H1 (cell line): ENCODE results near the gene SULT2B1. TPM values are rescaled to one million over a fixed set of nuclear protein-coding genes. Genes with fewer than 3 reads are reported as not detected.

ENCODE experiments used
- CTCF ChIA-PET: fragments of 300-600 bp; sonication (Branson Sonifier 250); formaldehyde crosslinking; loops from one replicate; lab custom pipeline; 2021; ENCODE audit not compliant: partially characterized antibody; lab: Charles Lee
- POLR2A ChIA-PET: fragments of 300-600 bp; sonication (Branson Sonifier 250); formaldehyde crosslinking; loops from one replicate; lab custom pipeline; 2021; ENCODE audit warnings: inconsistent platforms; ENCODE audit not compliant: partially characterized antibody; lab: Charles Lee
- DNase-seq, 2 experiments: peaks; one replicate each; pipeline versions ENCODE4 v3.0.0 to v3.0.0-alpha.2; 2010 to 2022; ENCODE audit warnings: low spot score in 2 of 2, low read depth in 1 of 2, mixed read lengths in 1 of 2
- FAIRE-seq: peaks from 2 replicates; lab custom pipeline; 2011; peaks lifted over from hg19 to GRCh38; lab: Jason Lieb, UNC
- H2AFZ ChIP-seq: 2 replicates; pipeline ENCODE4 v1.8.1; 2012; ENCODE audit warnings: low read length, inconsistent platforms
- H2AK5ac ChIP-seq: 2 replicates; pipeline ENCODE4 v1.6.1; 2013; ENCODE audit warnings: low read depth, low read length
- H2BK120ac ChIP-seq: replicated peaks from 2 replicates; pipeline ENCODE3; 2013; ENCODE audit warnings: low read depth, low read length, inconsistent platforms
- H2BK12ac ChIP-seq: 2 replicates; pipeline ENCODE4 v1.6.1; 2013; ENCODE audit warnings: low read depth, low read length
- H2BK15ac ChIP-seq: 2 replicates; pipeline ENCODE4 v1.6.1; 2013; ENCODE audit warnings: low read length
- H2BK20ac ChIP-seq: 2 replicates; pipeline ENCODE4 v1.6.1; 2013; ENCODE audit warnings: low read length
- H2BK5ac ChIP-seq: 2 replicates; pipeline ENCODE4 v1.6.1; 2013; ENCODE audit warnings: low read depth, low read length
- H3K14ac ChIP-seq: 2 replicates; pipeline ENCODE4 v1.6.1; 2013; ENCODE audit warnings: inconsistent platforms; ENCODE audit not compliant: insufficient read length
- H3K18ac ChIP-seq: 2 replicates; pipeline ENCODE4 v1.6.1; 2013; ENCODE audit warnings: low read length; ENCODE audit errors: extremely low read depth
- H3K23ac ChIP-seq: 2 replicates; pipeline ENCODE4 v1.6.1; 2013; ENCODE audit warnings: inconsistent platforms; ENCODE audit not compliant: insufficient read length
- H3K23me2 ChIP-seq: 2 replicates; pipeline ENCODE4 v1.6.1; 2013; ENCODE audit warnings: low read depth, low read length
- H3K27ac ChIP-seq: 2 replicates; pipeline ENCODE4 v1.6.1; 2011; ENCODE audit warnings: low read depth, low read length, inconsistent platforms
- H3K27me3 ChIP-seq, 4 experiments: replicated peaks in 1 of 4; 1 replicate in 1 of 4; 2 replicates in 3 of 4; pipeline versions ENCODE4 v1.6.1 to v1.8.1; 2011 to 2013; ENCODE audit warnings: low read length in 3 of 4, mild to moderate bottlenecking in 3 of 4, inconsistent platforms in 2 of 4, mixed read lengths in 2 of 4, moderate library complexity in 1 of 4; ENCODE audit not compliant: control insufficient read depth in 3 of 4, insufficient read depth in 3 of 4; ENCODE audit errors: extremely low read depth in 1 of 4
- H3K36me3 ChIP-seq, 4 experiments: 2 replicates each; pipeline versions ENCODE4 v1.6.1 to v1.8.1; 2011 to 2013; ENCODE audit warnings: mild to moderate bottlenecking in 4 of 4, low read length in 3 of 4, moderate library complexity in 2 of 4, control low read depth in 1 of 4, inconsistent platforms in 1 of 4; ENCODE audit not compliant: insufficient read depth in 4 of 4, control insufficient read depth in 2 of 4
- H3K4ac ChIP-seq: replicated peaks from 2 replicates; pipeline ENCODE3; 2013; ENCODE audit warnings: low read length, low read depth, mixed read lengths, inconsistent platforms; ENCODE audit not compliant: insufficient read length
- H3K4me1 ChIP-seq, 4 experiments: replicated peaks in 1 of 4; 1 replicate in 1 of 4; 2 replicates in 3 of 4; pipeline versions ENCODE4 v1.6.1 to v1.8.1; 2011 to 2013; ENCODE audit warnings: low read length in 3 of 4, inconsistent platforms in 2 of 4, mixed read lengths in 1 of 4; ENCODE audit not compliant: insufficient read depth in 4 of 4, control insufficient read depth in 3 of 4
- H3K4me2 ChIP-seq, 2 experiments: 2 replicates each; pipeline versions ENCODE4 v1.6.1 to v1.8.1; 2011 to 2013; ENCODE audit warnings: low read depth in 2 of 2, low read length in 2 of 2, control low read depth in 1 of 2, inconsistent platforms in 1 of 2, mild to moderate bottlenecking in 1 of 2; ENCODE audit not compliant: insufficient read depth in 1 of 2
- H3K4me3 ChIP-seq, 4 experiments: fragments of 200-600, 300-600 bp in 1 of 4; sonication (generic), shearing (Covaris generic), sonication (Bioruptor Twin) in 1 of 4; 2 replicates each; pipeline versions ENCODE4 v1.5.1 to v1.8.1; 2011 to 2016; ENCODE audit warnings: low read length in 4 of 4, low read depth in 3 of 4, control low read depth in 2 of 4, inconsistent platforms in 2 of 4, mild to moderate bottlenecking in 2 of 4, mixed read lengths in 1 of 4, moderate library complexity in 1 of 4; ENCODE audit not compliant: insufficient read depth in 2 of 4; ENCODE audit errors: extremely low read depth in 1 of 4
- H3K56ac ChIP-seq: replicated peaks from 2 replicates; pipeline ENCODE3; 2013; ENCODE audit warnings: low read depth, mild to moderate bottlenecking, mixed read lengths, low read length, inconsistent platforms; ENCODE audit not compliant: insufficient read length
- H3K79me1 ChIP-seq: 2 replicates; pipeline ENCODE4 v1.6.1; 2013; ENCODE audit warnings: low read depth, low read length, control low read depth
- H3K79me2 ChIP-seq, 2 experiments: 2 replicates each; pipeline versions ENCODE4 v1.6.1 to v1.8.1; 2012 to 2013; ENCODE audit warnings: low read length in 2 of 2, mild to moderate bottlenecking in 2 of 2, inconsistent platforms in 1 of 2; ENCODE audit not compliant: insufficient read depth in 2 of 2, control insufficient read depth in 1 of 2
- H3K9ac ChIP-seq, 4 experiments: replicated peaks in 1 of 4; 1 replicate in 1 of 4; 2 replicates in 3 of 4; pipeline versions ENCODE4 v1.6.1 to v1.8.1; 2011 to 2013; ENCODE audit warnings: low read depth in 3 of 4, low read length in 3 of 4, control low read depth in 2 of 4, mild to moderate bottlenecking in 2 of 4, moderate library complexity in 2 of 4, inconsistent platforms in 1 of 4; ENCODE audit errors: extremely low read depth in 1 of 4
- H3K9me3 ChIP-seq, 2 experiments: 2 replicates each; pipeline versions ENCODE4 v1.6.1 to v1.8.1; 2012 to 2013; ENCODE audit warnings: mild to moderate bottlenecking in 2 of 2, moderate library complexity in 2 of 2, control low read depth in 1 of 2, inconsistent platforms in 1 of 2, low read depth in 1 of 2, low read length in 1 of 2, mixed read lengths in 1 of 2; ENCODE audit not compliant: insufficient read depth in 2 of 2
- H4K20me1 ChIP-seq, 2 experiments: replicated peaks in 1 of 2; 2 replicates each; pipeline versions ENCODE3 to v1.8.1; 2011 to 2013; ENCODE audit warnings: inconsistent platforms in 2 of 2, low read length in 2 of 2, mild to moderate bottlenecking in 1 of 2; ENCODE audit not compliant: insufficient read depth in 2 of 2, control insufficient read depth in 1 of 2
- H4K5ac ChIP-seq: 2 replicates; pipeline ENCODE4 v1.6.1; 2013; ENCODE audit warnings: low read length, low read depth, mixed read lengths, inconsistent platforms; ENCODE audit not compliant: insufficient read length
- H4K8ac ChIP-seq: 2 replicates; pipeline ENCODE4 v1.8.0; 2013; ENCODE audit warnings: mild to moderate bottlenecking, moderate library complexity, low read length, inconsistent platforms; ENCODE audit not compliant: insufficient read depth; ENCODE audit errors: extremely low read depth
- H4K91ac ChIP-seq: replicated peaks from 2 replicates; pipeline ENCODE3; 2013; ENCODE audit warnings: low read length, mixed read lengths, inconsistent platforms; ENCODE audit not compliant: insufficient read length
- CBX5 ChIP-seq: fragments of 300-800, 300-1000 bp; sonication (generic); IDR thresholded peaks from 2 replicates; pipeline ENCODE4 v1.7.1; 2016; ENCODE audit warnings: antibody characterized with exemption, low read length, low read depth
- CBX8 ChIP-seq: fragments of 300-800, 300-1000 bp; sonication (generic); IDR thresholded peaks from 2 replicates; pipeline ENCODE4 v1.7.1; 2016; ENCODE audit warnings: low read depth, low read length, borderline replicate concordance
- HDAC2 ChIP-seq, 2 experiments: fragments of 300-600 bp in 1 of 2; sonication (generic) in 1 of 2; IDR thresholded peaks; 2 replicates each; pipeline ENCODE4 v1.6.1; 2011 to 2012; ENCODE audit warnings: low read depth in 2 of 2, low read length in 2 of 2, mild to moderate bottlenecking in 2 of 2, moderate library complexity in 2 of 2, borderline replicate concordance in 1 of 2, inconsistent platforms in 1 of 2
- JUN ChIP-seq: IDR thresholded peaks from 2 replicates; pipeline ENCODE4 v1.6.1; 2011; ENCODE audit warnings: low read depth, mild to moderate bottlenecking, improper control_type of control experiment, low read length
- KDM1A ChIP-seq: fragments of 200-600, 300-600 bp; sonication (generic); IDR thresholded peaks from 2 replicates; pipeline ENCODE4 v1.7.1; 2016; ENCODE audit warnings: mild to moderate bottlenecking, low read length, borderline replicate concordance
- MAFK ChIP-seq: IDR thresholded peaks from 2 replicates; pipeline ENCODE4 v1.6.1; 2012; ENCODE audit warnings: low read depth, mild to moderate bottlenecking, improper control_type of control experiment, low read length
- RBBP5 ChIP-seq: IDR thresholded peaks from 2 replicates; pipeline ENCODE4 v1.7.1; 2012; ENCODE audit warnings: low read depth, mild to moderate bottlenecking, inconsistent platforms, low read length, moderate library complexity, borderline replicate concordance
- RXRA ChIP-seq: IDR thresholded peaks from 2 replicates; pipeline ENCODE4 v1.6.1; 2011; ENCODE audit warnings: low read depth, mild to moderate bottlenecking, low read length, moderate library complexity; ENCODE audit not compliant: insufficient read depth
- SIX5 ChIP-seq: IDR thresholded peaks from 2 replicates; pipeline ENCODE4 v1.6.1; 2011; ENCODE audit warnings: mild to moderate bottlenecking, low read depth, low read length
- TCF12 ChIP-seq: IDR thresholded peaks from 2 replicates; pipeline ENCODE4 v1.6.1; 2011; ENCODE audit warnings: low read depth, mild to moderate bottlenecking, low read length
- YY1 ChIP-seq: IDR thresholded peaks from 2 replicates; pipeline ENCODE4 v1.6.1; 2011; ENCODE audit warnings: low read depth, mild to moderate bottlenecking, low read length
- WGBS, 2 experiments: shearing (Covaris generic) in 1 of 2; methylation state at CpG; one replicate each; pipeline versions ENCODE4 v1.1.6 to v1.1.7; 2013 to 2015; ENCODE audit warnings: low lambda C conversion rate in 2 of 2, mixed read lengths in 2 of 2, inconsistent platforms in 1 of 2, low coverage in 1 of 2, missing lambda C conversion rate in 1 of 2; ENCODE audit not compliant: insufficient replicate concordance in 2 of 2, insufficient coverage in 1 of 2, insufficient read length in 1 of 2; ENCODE audit errors: extremely low coverage in 1 of 2, missing lambda C conversion rate in 1 of 2; 5-methylcytosine and 5-hydroxymethylcytosine counted together
- polyA plus RNA-seq, 7 experiments: library from polyadenylated mRNA; depleted of rRNA in 3 of 7; stranded (reverse) in 5 of 7; unstranded in 2 of 7; fragments of >200 nt in 5 of 7; fragments of 200-250 nt in 2 of 7; gene quantifications; 1 replicate in 5 of 7; 2 replicates in 1 of 7; 4 replicates in 1 of 7; pipeline versions ENCODE4 v1.2.1 to v1.2.3, GENCODE V29; 2011 to 2013; ENCODE audit warnings: missing spikeins in 2 of 7, mixed read lengths in 2 of 7
- total RNA-seq: library from RNA; stranded (reverse); fragmentation: NEBNext Ultra II Directional; extraction: Animal tissue kit (Norgen Biotek cat#: 25700); gene quantifications from 2 replicates; pipeline ENCODE4 v1.2.1, GENCODE V29; 2021
- TF ChIP-seq, protein P1 (sequence below): IDR thresholded peaks from 2 replicates; pipeline ENCODE4 v1.6.1; 2012; ENCODE audit warnings: inconsistent platforms

Gene SULT2B1
- total and polyA plus RNA-seq, 2 of the 8 experiments (the other 6 are each of a cell fraction or from before 2014, with no cell fraction given): 1.5 to 2.6 TPM

- no peak overlapping the region; the same call in 1 of the 2 replicates for H2BK15ac ChIP-seq
- H2BK20ac ChIP-seq: 0 out of 2 replicates have a peak overlapping the region, but pooled peaks have one; percentile 23
- WGBS, 2 experiments: 69% methylated on average over 21 of the region's 27 CpGs; no CpG with 5 or more reads in 1 of the 2 experiments
- H3K23ac ChIP-seq: no peak overlapping the region
- H3K14ac ChIP-seq: no peak overlapping the region
- peak overlapping the region; percentile 16; the same call in 1 of the 2 replicates for H4K8ac ChIP-seq
- no peak overlapping the region for H4K5ac ChIP-seq
- H3K79me2 ChIP-seq: no peaks in the 10 kb centered on the region
- H2BK5ac ChIP-seq: no peak overlapping the region
- H4K20me1 ChIP-seq: no peaks in the 10 kb centered on the region
- peaks cover 0 to 15% (median 10%) of the 10 kb centered on the region in 4 experiments; a peak in 6 of 7 replicates for H3K4me1 ChIP-seq
- H3K36me3 ChIP-seq: no peaks in the 10 kb centered on the region
- H2BK12ac ChIP-seq: no peak overlapping the region
- no peaks in the 10 kb centered on the region for H3K23me2 ChIP-seq
- H3K27ac ChIP-seq: no peak overlapping the region
- H4K91ac ChIP-seq: peak overlapping the region; percentile 37
- H2AK5ac ChIP-seq: no peak overlapping the region
- CTCF ChIA-PET: interaction anchor here (0.9 to 11.7 kb wide), 4 partner anchors 26 to 56 kb away, joined by 3 to 132 read pairs (median 22); no protein-coding TSS in a partner anchor
- no peak for FAIRE-seq
- H3K9ac ChIP-seq: no peak overlapping the region
- DNase-seq: no peak
- H3K18ac ChIP-seq: no peak overlapping the region; the same call in 1 of the 2 replicates
- no peaks in the 10 kb centered on the region for H3K79me1 ChIP-seq
- H3K4me3 ChIP-seq: no peak overlapping the region
- H2BK120ac ChIP-seq: no peak overlapping the region
- no peaks in the 10 kb centered on the region for H3K9me3 ChIP-seq
- no peak overlapping the region for H3K4me2 ChIP-seq
- no peaks in the 10 kb centered on the region for H3K27me3 ChIP-seq
- H2AFZ ChIP-seq: peak overlapping the region; percentile 70; the same call in 1 of the 2 replicates
- no peak overlapping the region for H3K56ac ChIP-seq
- no peak overlapping the region for H3K4ac ChIP-seq
- POLR2A ChIA-PET: interaction anchor here (1.2 to 1.9 kb wide), 2 partner anchors 10 to 55 kb away, joined by 3 to 8 read pairs; no protein-coding TSS in a partner anchor
- TF ChIP-seq JUN (no peak), CBX8 (no peak), HDAC2 (IDR thresholded peaks at IDR 0.05; ENCODE audit: borderline replicate concordance in 1 of 2, low read depth in 2 of 2, low read length in 2 of 2) (peak in 1 of 2 experiments; percentile 80; a peak in 1 of 4 replicates), RBBP5 (no peak), KDM1A (peak; percentile 96), SIX5 (no peak), CBX5 (no peak), YY1 (no peak), TCF12 (no peak), RXRA (no peak), MAFK (no peak)
- TF ChIP-seq, protein P1, sequence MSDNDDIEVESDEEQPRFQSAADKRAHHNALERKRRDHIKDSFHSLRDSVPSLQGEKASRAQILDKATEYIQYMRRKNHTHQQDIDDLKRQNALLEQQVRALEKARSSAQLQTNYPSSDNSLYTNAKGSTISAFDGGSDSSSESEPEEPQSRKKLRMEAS: no peak
Observed at GRCh38 chr19:48558018-48558684, 6.2 kb downstream of the SULT2B1 start.
